SJSA1 (cell line): ENCODE data around the gene STXBP5L. TPM values are rescaled to one million over a fixed set of nuclear protein-coding genes. Genes with fewer than 3 reads are reported as not detected.
"Not testable (repeated sequence)": the region's sequence is repeated elsewhere in the genome, so short reads cannot be mapped to it uniquely, and the experiment has no call there.

Source experiments
- DNase-seq, 2 experiments: peaks; one replicate each; pipeline ENCODE4 v3.0.0-alpha.2; 2015 to 2020; ENCODE audit warnings: low spot score in 2 of 2, low read depth in 1 of 2
- H3K27ac ChIP-seq: fragments of 250-450 bp; sonication (Bioruptor Pico); 2 replicates; pipeline ENCODE4 v1.5.1; 2020; ENCODE audit warnings: mild to moderate bottlenecking, moderate library complexity
- H3K27me3 ChIP-seq: fragments of 250-450 bp; sonication (Bioruptor Pico); replicated peaks from 2 replicates; pipeline ENCODE4 v1.5.1; 2020; ENCODE audit warnings: mild to moderate bottlenecking, moderate library complexity
- H3K36me3 ChIP-seq: fragments of 250-450 bp; sonication (Bioruptor Pico); 2 replicates; pipeline ENCODE4 v1.5.1; 2020; ENCODE audit warnings: mild to moderate bottlenecking
- H3K4me1 ChIP-seq: fragments of 250-450 bp; sonication (Bioruptor Pico); replicated peaks from 2 replicates; pipeline ENCODE4 v1.6.1; 2021; ENCODE audit warnings: mild to moderate bottlenecking
- H3K4me3 ChIP-seq: fragments of 250-450 bp; sonication (Bioruptor Pico); 2 replicates; pipeline ENCODE4 v1.5.1; 2020; ENCODE audit warnings: mild to moderate bottlenecking
- H3K9me3 ChIP-seq: fragments of 250-450 bp; sonication (Bioruptor Pico); replicated peaks from 2 replicates; pipeline ENCODE4 v1.5.1; 2020; ENCODE audit warnings: mild to moderate bottlenecking
- total RNA-seq: library from RNA; depleted of rRNA; stranded (reverse); fragments of >200 nt; shearing (Covaris generic); gene quantifications from 2 replicates; pipeline ENCODE4 v1.2.3, GENCODE V29; 2014

Gene STXBP5L
- total RNA-seq, 1 experiment from 2014 or later, result 0.03 TPM

DNA sequence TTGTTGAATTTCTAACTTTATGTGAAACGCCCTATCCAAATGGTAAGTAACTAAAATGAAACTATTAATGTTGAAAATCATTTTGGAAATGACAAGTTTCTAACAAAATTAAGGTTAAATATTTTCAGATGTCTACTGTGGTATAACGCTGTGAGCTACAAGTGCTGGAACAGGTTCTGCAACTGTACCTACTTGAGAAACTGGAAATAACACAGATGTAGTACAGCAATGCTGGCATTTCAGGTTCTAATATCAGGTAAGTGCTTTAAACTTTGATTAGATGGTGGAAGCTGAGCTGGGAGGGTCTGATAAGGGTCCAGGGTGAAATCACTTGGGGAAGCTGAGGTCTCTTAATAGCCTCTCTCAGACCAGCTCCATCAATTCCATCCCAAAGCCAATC lies 315.1 kb downstream of the STXBP5L start:
- H3K27ac ChIP-seq, result no peak overlapping the region
- no peaks in the 10 kb centered on the region for H3K36me3 ChIP-seq
- no peaks in the 10 kb centered on the region for H3K4me1 ChIP-seq
- H3K9me3 ChIP-seq, result no peaks in the 10 kb centered on the region
- DNase-seq, result no peak
- no peaks in the 10 kb centered on the region for H3K27me3 ChIP-seq
- H3K4me3 ChIP-seq, result no peak overlapping the region

- no peak overlapping the region for H3K27ac ChIP-seq
- H3K9me3 ChIP-seq, result no peaks in the 10 kb centered on the region
- H3K36me3 ChIP-seq, result no peaks in the 10 kb centered on the region
- H3K4me1 ChIP-seq, result no peaks in the 10 kb centered on the region
- no peaks in the 10 kb centered on the region for H3K27me3 ChIP-seq
- DNase-seq, result no peak
- H3K4me3 ChIP-seq, result no peak overlapping the region
These were observed 321.0 kb downstream of the STXBP5L start for GRCh38 chr3:121228971-121229370.

GRCh38 chr3:121230194-121230593 lies 322.2 kb downstream of the STXBP5L start:
- not testable (repeated sequence) for DNase-seq, H3K36me3 ChIP-seq, H3K4me1 ChIP-seq, H3K4me3 ChIP-seq, H3K27ac ChIP-seq, H3K9me3 ChIP-seq, H3K27me3 ChIP-seq

GRCh38 chr3:121231872-121232271 lies 323.9 kb downstream of the STXBP5L start:
- Histone ChIP-seq H3K27ac (no peak overlapping the region), H3K36me3 (no peaks in the 10 kb centered on the region), H3K4me1 (no peaks in the 10 kb centered on the region), H3K27me3 (no peaks in the 10 kb centered on the region), H3K9me3 (no peaks in the 10 kb centered on the region), H3K4me3 (no peak overlapping the region)
- no peak for DNase-seq

DNA sequence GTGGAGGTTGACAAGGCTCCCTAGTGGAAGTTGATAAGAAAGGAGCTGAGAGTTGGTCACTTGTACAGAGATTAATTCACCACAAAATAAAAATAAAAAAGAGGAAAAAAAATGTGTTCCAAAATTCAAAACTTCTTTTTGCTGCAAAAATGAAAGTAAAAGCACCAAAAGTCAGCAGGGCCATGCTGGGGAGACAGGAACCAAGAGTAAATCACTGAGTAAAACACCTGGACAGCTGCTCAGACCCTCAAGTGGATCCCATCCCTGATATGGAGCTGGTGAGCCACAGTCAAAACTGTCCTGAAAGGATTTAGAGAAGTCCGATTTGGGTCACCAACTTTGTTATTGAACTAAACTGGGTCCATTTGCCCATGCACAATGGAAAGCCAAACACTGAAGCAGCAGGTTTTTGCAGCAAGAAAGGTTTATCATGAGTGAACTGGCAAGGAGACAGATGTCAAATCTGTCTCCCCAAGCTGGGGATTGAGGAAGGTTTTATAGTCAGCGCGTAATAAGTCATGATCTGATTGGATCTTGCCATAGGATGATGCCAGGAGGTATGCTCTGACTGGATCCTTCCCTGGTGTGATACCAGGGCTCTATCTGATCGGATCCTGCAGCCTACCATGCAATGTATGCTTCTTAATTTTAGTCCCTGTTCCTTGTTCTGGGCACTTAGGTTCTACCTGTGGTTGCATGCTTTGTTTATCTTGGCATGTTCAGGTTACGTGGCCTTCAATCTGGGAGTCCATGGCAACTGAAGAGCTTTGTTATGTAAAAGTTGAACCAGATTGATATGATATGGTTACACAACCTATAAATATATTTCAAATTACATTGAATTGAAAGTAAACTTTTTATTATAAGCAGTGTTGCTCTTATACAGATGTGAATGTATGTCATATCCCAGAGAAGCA lies 324.6 kb downstream of the STXBP5L start:
- no peaks in the 10 kb centered on the region for H3K9me3 ChIP-seq
- DNase-seq, result no peak
- H3K27ac ChIP-seq, result no peak overlapping the region
- no peaks in the 10 kb centered on the region for H3K36me3 ChIP-seq
- H3K4me1 ChIP-seq, result no peaks in the 10 kb centered on the region
- no peaks in the 10 kb centered on the region for H3K27me3 ChIP-seq
- H3K4me3 ChIP-seq, result no peak overlapping the region

DNA sequence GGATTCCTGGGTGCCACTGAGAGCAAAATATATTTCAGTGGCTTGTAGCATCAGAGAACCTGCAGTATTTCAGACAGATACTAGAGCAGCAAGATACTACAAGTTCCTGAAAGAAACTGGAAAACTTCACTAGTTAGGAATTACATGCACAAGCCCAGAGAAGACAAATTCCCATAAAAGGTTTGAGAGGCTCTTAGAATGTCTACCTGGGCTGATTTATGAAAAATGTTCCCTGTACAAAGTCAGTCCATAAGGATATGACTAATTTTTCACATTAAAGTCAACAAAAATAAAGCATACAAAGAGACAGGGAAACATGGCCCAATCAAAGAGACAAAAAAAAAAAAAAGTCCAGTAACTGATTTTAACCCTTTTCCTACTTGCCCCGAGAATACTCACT lies 335.2 kb downstream of the STXBP5L start:
- no peak for DNase-seq
- 0 out of 2 replicates have a peak, but pooled peaks cover 2% of the 10 kb centered on the region for H3K27me3 ChIP-seq
- no peaks in the 10 kb centered on the region for H3K9me3 ChIP-seq
- H3K27ac ChIP-seq, result no peak overlapping the region
- no peaks in the 10 kb centered on the region for H3K36me3 ChIP-seq
- H3K4me3 ChIP-seq, result no peak overlapping the region
- H3K4me1 ChIP-seq, result no peaks in the 10 kb centered on the region

DNA sequence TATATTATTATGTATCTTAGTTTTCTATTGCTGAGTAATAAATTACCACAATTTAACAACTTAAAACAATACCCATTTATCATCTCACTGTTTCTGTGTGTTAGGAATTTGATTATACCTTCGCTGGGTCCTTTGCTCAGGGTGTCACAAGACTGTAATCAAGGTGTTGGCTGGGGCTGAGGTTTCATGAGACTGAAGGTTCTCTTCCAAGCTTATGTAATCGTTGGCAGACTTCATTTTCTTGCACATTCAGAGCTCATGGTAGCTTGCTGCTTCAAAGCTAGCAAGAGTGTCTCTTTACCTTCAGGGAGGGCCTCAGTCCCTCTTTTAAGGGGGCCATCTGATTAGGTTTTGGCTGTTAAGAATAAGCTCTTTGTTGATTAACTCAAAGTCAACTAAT lies 344.7 kb downstream of the STXBP5L start:
- no peak for DNase-seq
- Histone ChIP-seq H3K36me3 (no peaks in the 10 kb centered on the region), H3K4me3 (no peak overlapping the region), H3K9me3 (no peaks in the 10 kb centered on the region), H3K27me3 (no peaks in the 10 kb centered on the region), H3K4me1 (no peaks in the 10 kb centered on the region), H3K27ac (no peak overlapping the region)

- Histone ChIP-seq H3K27ac (no peak overlapping the region), H3K4me3 (no peak overlapping the region), H3K9me3 (no peaks in the 10 kb centered on the region), H3K4me1 (no peaks in the 10 kb centered on the region), H3K36me3 (no peaks in the 10 kb centered on the region), H3K27me3 (no peaks in the 10 kb centered on the region)
- DNase-seq, result no peak
These were observed 361.4 kb downstream of the STXBP5L start for GRCh38 chr3:121269389-121269788.

DNA sequence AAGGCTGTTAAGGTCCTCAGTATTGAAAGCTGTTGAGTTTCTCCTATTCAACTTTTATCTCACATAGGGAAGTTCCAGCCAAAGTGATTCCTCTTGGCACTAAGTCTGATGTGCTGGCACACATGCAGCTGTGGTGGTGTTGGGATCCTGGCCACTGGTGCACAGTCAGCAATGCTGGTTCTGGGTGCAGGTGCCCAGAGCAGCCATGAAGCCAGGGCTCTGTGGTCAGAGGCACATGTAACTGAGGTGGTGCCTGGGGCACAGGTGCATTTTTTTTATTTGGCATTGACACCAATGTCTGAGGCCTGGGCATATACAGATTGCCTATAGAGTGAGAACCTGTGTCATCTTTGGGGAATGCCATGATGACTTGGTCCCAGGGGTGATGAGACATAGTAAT lies 366.4 kb downstream of the STXBP5L start:
- no peaks in the 10 kb centered on the region for H3K36me3 ChIP-seq
- H3K4me3 ChIP-seq, result no peak overlapping the region
- no peaks in the 10 kb centered on the region for H3K27me3 ChIP-seq
- H3K27ac ChIP-seq, result no peak overlapping the region
- H3K9me3 ChIP-seq, result no peaks in the 10 kb centered on the region
- DNase-seq, result no peak
- no peaks in the 10 kb centered on the region for H3K4me1 ChIP-seq

DNA sequence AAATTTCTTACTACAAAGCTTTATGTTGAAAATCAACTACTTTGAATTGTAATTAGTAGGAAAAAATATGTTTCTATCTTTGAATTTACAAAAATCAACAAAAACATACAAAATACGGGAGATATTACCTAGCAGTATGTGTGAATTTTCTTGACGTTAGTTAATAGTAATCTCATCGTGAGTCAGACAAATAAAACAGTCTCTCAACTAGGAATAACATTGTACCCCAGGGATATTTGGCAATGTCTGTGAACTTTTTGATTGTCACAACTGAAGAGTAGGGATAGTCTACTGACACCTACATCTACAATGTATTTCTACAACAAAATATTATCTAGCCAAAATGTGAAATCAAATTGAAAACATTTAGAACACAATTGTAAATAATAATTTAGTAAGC lies 387.4 kb downstream of the STXBP5L start:
- H3K9me3 ChIP-seq, result no peaks in the 10 kb centered on the region
- H3K4me1 ChIP-seq, result no peaks in the 10 kb centered on the region
- H3K27ac ChIP-seq, result no peak overlapping the region
- no peaks in the 10 kb centered on the region for H3K27me3 ChIP-seq
- no peaks in the 10 kb centered on the region for H3K36me3 ChIP-seq
- H3K4me3 ChIP-seq, result no peak overlapping the region
- no peak for DNase-seq

GRCh38 chr3:121295979-121296378 lies 388.0 kb downstream of the STXBP5L start:
- Histone ChIP-seq H3K4me3 (no peak overlapping the region), H3K36me3 (no peaks in the 10 kb centered on the region), H3K9me3 (no peaks in the 10 kb centered on the region), H3K27ac (no peak overlapping the region), H3K4me1 (no peaks in the 10 kb centered on the region), H3K27me3 (no peaks in the 10 kb centered on the region)
- no peak for DNase-seq

GRCh38 chr3:121324320-121324719 lies 416.3 kb downstream of the STXBP5L start:
- no peak overlapping the region for H3K4me3 ChIP-seq
- H3K27ac ChIP-seq, result no peak overlapping the region
- H3K9me3 ChIP-seq, result no peaks in the 10 kb centered on the region
- no peak for DNase-seq
- no peaks in the 10 kb centered on the region for H3K4me1 ChIP-seq
- no peaks in the 10 kb centered on the region for H3K27me3 ChIP-seq
- no peaks in the 10 kb centered on the region for H3K36me3 ChIP-seq

GRCh38 chr3:121330118-121330517 lies 422.1 kb downstream of the STXBP5L start:
- H3K36me3 ChIP-seq, result no peaks in the 10 kb centered on the region
- no peaks in the 10 kb centered on the region for H3K4me1 ChIP-seq
- DNase-seq, result no peak
- H3K9me3 ChIP-seq, result no peaks in the 10 kb centered on the region
- no peak overlapping the region for H3K4me3 ChIP-seq
- H3K27ac ChIP-seq, result no peak overlapping the region
- no peaks in the 10 kb centered on the region for H3K27me3 ChIP-seq

DNA sequence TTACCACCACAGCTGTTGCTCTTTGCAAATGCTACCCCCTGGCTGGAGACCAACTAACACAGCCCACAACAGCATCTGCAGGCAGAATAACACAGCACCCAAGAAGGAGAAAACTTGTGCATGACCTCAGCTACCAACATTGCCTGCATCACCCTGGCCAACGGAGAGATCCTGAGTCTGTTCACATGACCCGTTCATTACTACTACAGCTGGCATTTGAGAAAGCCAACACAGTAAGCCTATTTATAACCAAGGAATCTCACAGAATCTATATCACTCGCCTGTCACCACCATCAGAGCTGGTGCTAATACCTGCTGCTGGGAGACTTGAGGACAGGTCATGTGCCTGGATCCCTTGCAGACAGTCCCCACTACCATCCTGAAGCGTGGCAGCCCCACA lies 422.6 kb downstream of the STXBP5L start:
- Histone ChIP-seq H3K27ac (no peak overlapping the region), H3K4me1 (no peaks in the 10 kb centered on the region), H3K9me3 (no peaks in the 10 kb centered on the region), H3K27me3 (no peaks in the 10 kb centered on the region), H3K4me3 (no peak overlapping the region), H3K36me3 (no peaks in the 10 kb centered on the region)
- DNase-seq, result no peak

DNA sequence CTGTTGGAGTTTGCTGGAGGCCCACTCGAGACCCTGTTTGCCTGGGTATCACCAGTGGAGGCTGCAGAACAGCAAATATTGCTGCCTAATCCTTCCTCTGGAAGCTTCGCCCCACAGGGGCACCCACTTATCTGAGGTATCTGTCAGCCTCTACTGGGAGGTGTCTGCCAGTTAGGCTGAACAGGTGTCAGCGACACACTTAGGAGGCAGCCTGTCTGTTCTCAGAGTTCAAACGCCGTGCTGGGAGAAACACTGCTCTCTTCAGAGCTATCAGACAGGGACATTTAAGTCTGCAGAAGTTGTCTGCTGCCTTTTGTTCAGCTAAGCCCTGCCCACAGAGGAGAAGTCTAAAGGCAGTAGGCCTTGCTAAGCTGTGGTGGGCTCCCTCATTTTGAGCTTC lies 448.0 kb downstream of the STXBP5L start:
- not testable (repeated sequence) for H3K27ac ChIP-seq, H3K4me1 ChIP-seq, H3K9me3 ChIP-seq, H3K4me3 ChIP-seq, H3K36me3 ChIP-seq, DNase-seq, H3K27me3 ChIP-seq
